B cell (primary cell): ENCODE results near the gene KIAA1217. TPM values are rescaled to one million over a fixed set of nuclear protein-coding genes. Genes with fewer than 3 reads are reported as not detected.
"Not testable (repeated sequence)": the region's sequence is repeated elsewhere in the genome, so short reads cannot be mapped to it uniquely, and the experiment has no call there.

Experiments used
- ATAC-seq: fragments of 200-7000 bp; cut with Tn5 transposase; one replicate; pipeline ENCODE4 v1.10.0; 2021; ENCODE audit warnings: low read depth, mild to moderate bottlenecking, moderate number of reproducible peaks, moderate library complexity
- CTCF ChIA-PET: fragments of 350-600 bp; sonication (Branson Sonifier 250); formaldehyde crosslinking; loops from one replicate; lab custom pipeline; 2021; ENCODE audit warnings: antibody characterized with exemption, inconsistent platforms; lab: Charles Lee
- POLR2A ChIA-PET: fragments of 350-600 bp; sonication (Branson Sonifier 250); formaldehyde crosslinking; loops from one replicate; lab custom pipeline; 2021; ENCODE audit warnings: antibody characterized with exemption; lab: Charles Lee
- DNase-seq: peaks from one replicate; pipeline ENCODE4 v3.0.0; 2013
- H2AFZ ChIP-seq: 2 replicates; pipeline ENCODE4 v1.6.1; 2012; ENCODE audit warnings: mild to moderate bottlenecking, low read depth, low read length; ENCODE audit not compliant: insufficient read depth, poor library complexity, severe bottlenecking
- H3K27ac ChIP-seq, 2 donors: 1 replicate in 1 of 2; 2 replicates in 1 of 2; pipeline ENCODE4 v1.5.1; 2012 to 2013; ENCODE audit warnings: low read length in 2 of 2, mild to moderate bottlenecking in 2 of 2, moderate library complexity in 1 of 2
- H3K27me3 ChIP-seq, 4 experiments: fragments of 200-600 bp in 1 of 4; sonication (generic) in 1 of 4; replicated peaks in 1 of 4; 1 replicate in 2 of 4; 2 replicates in 2 of 4; pipeline versions ENCODE4 v1.6.1 to v1.7.0; 2013 to 2016; ENCODE audit warnings: low read length in 3 of 4, mild to moderate bottlenecking in 2 of 4, mixed read lengths in 1 of 4, moderate library complexity in 1 of 4; ENCODE audit not compliant: insufficient read depth in 4 of 4, control insufficient read depth in 3 of 4; ENCODE audit errors: control extremely low read depth in 1 of 4
- H3K36me3 ChIP-seq, 2 experiments: replicated peaks in 1 of 2; 1 replicate in 1 of 2; 2 replicates in 1 of 2; pipeline versions ENCODE4 v1.6.1 to v1.7.1; 2013; ENCODE audit warnings: low read length in 1 of 2; ENCODE audit not compliant: insufficient read depth in 2 of 2, control insufficient read depth in 1 of 2; ENCODE audit errors: control extremely low read depth in 1 of 2, extremely low read depth in 1 of 2
- H3K4me1 ChIP-seq, 2 donors: fragments of 200-600 bp in 1 of 2; sonication (generic) in 1 of 2; 1 replicate in 1 of 2; 2 replicates in 1 of 2; pipeline versions ENCODE4 v1.5.1 to v1.6.1; 2013 to 2017; ENCODE audit warnings: low read length in 2 of 2; ENCODE audit not compliant: control insufficient read depth in 2 of 2, insufficient read depth in 2 of 2
- H3K4me2 ChIP-seq: replicated peaks from 2 replicates; pipeline ENCODE3; 2012; ENCODE audit warnings: mild to moderate bottlenecking, low read depth, low read length; ENCODE audit not compliant: poor library complexity, severe bottlenecking
- H3K4me3 ChIP-seq, 5 experiments: fragments of 200-600 bp in 1 of 5; sonication (generic) in 1 of 5; 1 replicate in 3 of 5; 2 replicates in 2 of 5; pipeline versions ENCODE4 v1.5.1 to v1.7.0; 2011 to 2016; ENCODE audit warnings: low read length in 4 of 5, mild to moderate bottlenecking in 4 of 5, low read depth in 2 of 5, control low read depth in 1 of 5, moderate library complexity in 1 of 5; ENCODE audit not compliant: insufficient read depth in 1 of 5; ENCODE audit errors: control extremely low read depth in 1 of 5, extremely low read depth in 1 of 5
- H3K79me2 ChIP-seq: fragments of 200-600 bp; sonication (generic); one replicate; pipeline ENCODE4 v1.6.0; 2016; ENCODE audit warnings: low read length; ENCODE audit not compliant: control insufficient read depth, insufficient read depth
- H3K9ac ChIP-seq: fragments of 200-600 bp; sonication (generic); 2 replicates; pipeline ENCODE4 v1.6.1; 2017; ENCODE audit warnings: mild to moderate bottlenecking, low read length, moderate library complexity
- H3K9me3 ChIP-seq, 3 donors: one replicate each; pipeline versions ENCODE4 v1.6.1 to v1.7.1; 2013; ENCODE audit warnings: low read length in 2 of 3; ENCODE audit not compliant: control insufficient read depth in 2 of 3, insufficient read depth in 1 of 3; ENCODE audit errors: control extremely low read depth in 1 of 3
- H4K20me1 ChIP-seq: 2 replicates; pipeline ENCODE4 v1.6.0; 2012; ENCODE audit warnings: mild to moderate bottlenecking, low read length; ENCODE audit not compliant: insufficient read depth, control insufficient read depth, poor library complexity, severe bottlenecking
- H3K27ac Mint-ChIP-seq: one replicate; pipeline ENCODE4 v1.8.0; 2021; ENCODE audit warnings: mixed read lengths
- H3K27me3 Mint-ChIP-seq: one replicate; pipeline ENCODE4 v1.8.0; 2021; ENCODE audit warnings: mixed read lengths
- H3K4me1 Mint-ChIP-seq: one replicate; pipeline ENCODE4 v1.8.0; 2021; ENCODE audit warnings: mixed read lengths
- H3K4me3 Mint-ChIP-seq: one replicate; pipeline ENCODE4 v1.8.0; 2021; ENCODE audit warnings: mixed read lengths
- H3K9me3 Mint-ChIP-seq: one replicate; pipeline ENCODE4 v1.8.0; 2022; ENCODE audit warnings: mixed read lengths; ENCODE audit not compliant: insufficient read depth
- EZH2 ChIP-seq: IDR thresholded peaks from 2 replicates; pipeline ENCODE4 v1.6.1; 2012; ENCODE audit warnings: borderline replicate concordance, low read depth, mild to moderate bottlenecking, moderate library complexity, low read length; ENCODE audit not compliant: insufficient read depth, poor library complexity, severe bottlenecking
- WGBS: methylation state at CpG from one replicate; pipeline ENCODE4 v1.1.5; 2013; ENCODE audit warnings: missing lambda C conversion rate; ENCODE audit not compliant: insufficient coverage; 5-methylcytosine and 5-hydroxymethylcytosine counted together
- intact Hi-C: fragments of 100-400 bp; cut with micrococcal nuclease; formaldehyde crosslinking; loops from one replicate; pipeline ENCODE4 v1.10.0; 2022
- polyA plus RNA-seq: library from polyadenylated mRNA; depleted of rRNA; stranded (reverse); fragments of >200 nt; gene quantifications from 2 replicates; pipeline ENCODE4 v1.2.3, GENCODE V29; 2012
- total RNA-seq, 2 donors: library from RNA; stranded (reverse); fragments of 120-200 nt in 1 of 2; gene quantifications; 1 replicate in 1 of 2; 2 replicates in 1 of 2; pipeline versions ENCODE4 v1.2.3 to v1.2.4, GENCODE V29; 2013 to 2022

KIAA1217 gene
- total and polyA plus RNA-seq, 2 donors (not counting 1 experiment from before 2014, with no cell fraction given): 0.67 TPM; not detected in 1

- CTCF ChIA-PET: no interaction called here
- no peak overlapping the region for H3K4me3 ChIP-seq
Measured at GRCh38 chr10:24481241-24481640, 272.3 kb downstream of the KIAA1217 start.

GRCh38 chr10:24482713-24483112 lies 273.8 kb downstream of the KIAA1217 start:
- CTCF ChIA-PET: not testable (repeated sequence)

More at GRCh38 chr10:24481241-24481640, 272.3 kb downstream of the KIAA1217 start:
- no peaks in the 10 kb centered on the region for H3K79me2 ChIP-seq
- no peaks in the 10 kb centered on the region for H3K9me3 ChIP-seq
- TF ChIP-seq EZH2: no peak
- no peak overlapping the region for H3K9ac ChIP-seq
- no peak for ATAC-seq
- no peak for DNase-seq
- Mint-ChIP-seq H3K27ac (no peak overlapping the region), H3K9me3 (peaks cover 3% of the 10 kb centered on the region), H3K4me3 (no peak overlapping the region), H3K27me3 (no peaks in the 10 kb centered on the region), H3K4me1 (no peaks in the 10 kb centered on the region)
- H3K4me1 ChIP-seq: no peaks in the 10 kb centered on the region
- H3K27me3 ChIP-seq: no peaks in the 10 kb centered on the region
- no peaks in the 10 kb centered on the region for H4K20me1 ChIP-seq
- H3K27ac ChIP-seq: no peak overlapping the region
- no peak overlapping the region for H3K4me2 ChIP-seq
- no peaks in the 10 kb centered on the region for H3K36me3 ChIP-seq
- POLR2A ChIA-PET: no interaction called here
- intact Hi-C loops: no loop called here
- no peak overlapping the region for H2AFZ ChIP-seq
- WGBS: 100% methylated on average over 1 of the region's 6 CpGs

More at GRCh38 chr10:24482713-24483112, 273.8 kb downstream of the KIAA1217 start:
- intact Hi-C loops, H3K27me3 ChIP-seq, H3K27ac Mint-ChIP-seq, ATAC-seq, H2AFZ ChIP-seq, H3K9ac ChIP-seq, DNase-seq, POLR2A ChIA-PET, H3K4me1 Mint-ChIP-seq, H3K79me2 ChIP-seq, H3K27me3 Mint-ChIP-seq, H3K4me3 Mint-ChIP-seq, H3K4me1 ChIP-seq, H3K27ac ChIP-seq, H3K9me3 ChIP-seq, H3K36me3 ChIP-seq, H3K9me3 Mint-ChIP-seq, H3K4me3 ChIP-seq, H3K4me2 ChIP-seq, H4K20me1 ChIP-seq: not testable (repeated sequence)
